ENCODE results near the gene KCNH8. TPM values are rescaled to one million over a fixed set of nuclear protein-coding genes. Genes with fewer than 3 reads are reported as not detected.

KCNH8 gene
- total RNA-seq, 1 experiment from 2014 or later = 1.3 TPM

- BruUV-seq (replicated peaks) = no TSS peak
- CTCF ChIA-PET = no interaction called here
- intact Hi-C loops (cut with micrococcal nuclease; ENCODE audit: unreplicated experiment) = no loop called here
- Mint-ChIP-seq H3K4me3 (ENCODE audit: low read depth, unreplicated experiment) (no peak overlapping the region), H3K27ac (ENCODE audit: unreplicated experiment) (no peak overlapping the region), H3K36me3 (ENCODE audit: insufficient read depth, unreplicated experiment) (no peaks in the 10 kb centered on the region), H3K4me1 (ENCODE audit: low read depth, unreplicated experiment) (no peaks in the 10 kb centered on the region), H3K27me3 (ENCODE audit: unreplicated experiment) (no peaks in the 10 kb centered on the region), H3K9me3 (ENCODE audit: low read depth, unreplicated experiment) (no peaks in the 10 kb centered on the region)
- DNase-seq = no peak
- TF ChIP-seq, protein P1, sequence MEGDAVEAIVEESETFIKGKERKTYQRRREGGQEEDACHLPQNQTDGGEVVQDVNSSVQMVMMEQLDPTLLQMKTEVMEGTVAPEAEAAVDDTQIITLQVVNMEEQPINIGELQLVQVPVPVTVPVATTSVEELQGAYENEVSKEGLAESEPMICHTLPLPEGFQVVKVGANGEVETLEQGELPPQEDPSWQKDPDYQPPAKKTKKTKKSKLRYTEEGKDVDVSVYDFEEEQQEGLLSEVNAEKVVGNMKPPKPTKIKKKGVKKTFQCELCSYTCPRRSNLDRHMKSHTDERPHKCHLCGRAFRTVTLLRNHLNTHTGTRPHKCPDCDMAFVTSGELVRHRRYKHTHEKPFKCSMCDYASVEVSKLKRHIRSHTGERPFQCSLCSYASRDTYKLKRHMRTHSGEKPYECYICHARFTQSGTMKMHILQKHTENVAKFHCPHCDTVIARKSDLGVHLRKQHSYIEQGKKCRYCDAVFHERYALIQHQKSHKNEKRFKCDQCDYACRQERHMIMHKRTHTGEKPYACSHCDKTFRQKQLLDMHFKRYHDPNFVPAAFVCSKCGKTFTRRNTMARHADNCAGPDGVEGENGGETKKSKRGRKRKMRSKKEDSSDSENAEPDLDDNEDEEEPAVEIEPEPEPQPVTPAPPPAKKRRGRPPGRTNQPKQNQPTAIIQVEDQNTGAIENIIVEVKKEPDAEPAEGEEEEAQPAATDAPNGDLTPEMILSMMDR (IDR thresholded peaks at IDR 0.05; ENCODE audit: unreplicated experiment) = no peak
These were observed 42.3 kb downstream of the KCNH8 start for GRCh38 chr3:19190602-19191001.

- Mint-ChIP-seq H3K4me3 (ENCODE audit: low read depth, unreplicated experiment) (no peak overlapping the region), H3K36me3 (ENCODE audit: insufficient read depth, unreplicated experiment) (no peaks in the 10 kb centered on the region), H3K9me3 (ENCODE audit: low read depth, unreplicated experiment) (no peaks in the 10 kb centered on the region), H3K27me3 (ENCODE audit: unreplicated experiment) (no peaks in the 10 kb centered on the region), H3K27ac (ENCODE audit: unreplicated experiment) (no peak overlapping the region), H3K4me1 (ENCODE audit: low read depth, unreplicated experiment) (no peaks in the 10 kb centered on the region)
- TF ChIP-seq, protein P1 (IDR thresholded peaks at IDR 0.05; ENCODE audit: unreplicated experiment) = no peak
- no TSS peak for BruUV-seq (replicated peaks)
- CTCF ChIA-PET = no interaction called here
- DNase-seq = no peak
- intact Hi-C loops (cut with micrococcal nuclease; ENCODE audit: unreplicated experiment) = no loop called here
These were observed 50.8 kb downstream of the KCNH8 start for GRCh38 chr3:19199131-19199530.

DNA sequence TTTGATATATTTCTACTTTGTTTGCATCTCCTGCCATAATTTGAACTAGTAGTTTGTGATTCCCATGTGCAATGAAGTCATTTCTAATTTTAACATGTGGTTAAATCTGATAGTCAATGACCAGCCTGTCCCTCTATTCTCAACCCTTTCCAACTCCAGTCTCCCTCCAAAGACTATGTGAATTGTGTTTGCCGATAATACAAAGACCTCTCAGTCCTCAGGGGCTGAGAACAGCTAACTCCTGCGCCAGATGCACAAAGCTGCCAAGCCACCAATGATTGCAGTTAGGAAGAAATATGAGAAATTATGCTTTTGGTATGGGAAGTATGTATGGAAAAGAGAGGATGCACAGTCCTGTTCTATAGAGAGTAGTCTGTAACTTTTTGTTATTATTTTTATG, 54.0 kb downstream of the KCNH8 start:
- no peaks in the 10 kb centered on the region for H3K36me3 Mint-ChIP-seq (ENCODE audit: insufficient read depth, unreplicated experiment)

DNA sequence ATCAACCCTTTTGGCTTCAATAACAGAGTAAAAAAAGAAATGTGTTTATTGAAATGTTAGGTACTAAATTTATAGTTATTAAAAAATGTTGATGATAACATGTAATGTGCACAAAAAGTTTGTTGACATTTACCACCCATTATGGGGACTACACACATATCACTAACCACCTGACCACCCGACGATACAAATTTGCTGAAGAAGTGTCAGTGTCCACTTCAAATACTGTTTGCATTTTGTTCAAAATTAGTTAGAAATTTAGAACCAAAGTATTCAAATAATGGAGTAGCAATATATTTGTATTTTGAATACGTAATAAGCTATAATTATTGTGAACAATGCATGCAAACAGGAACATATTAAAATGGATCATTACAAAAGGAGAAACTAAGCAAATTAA, 54.4 kb downstream of the KCNH8 start:
- BruUV-seq (replicated peaks) = no TSS peak
- no peaks in the 10 kb centered on the region for H3K4me1 Mint-ChIP-seq (ENCODE audit: low read depth, unreplicated experiment)
- intact Hi-C loops (cut with micrococcal nuclease; ENCODE audit: unreplicated experiment) = no loop called here
- TF ChIP-seq, protein P1 (IDR thresholded peaks at IDR 0.05; ENCODE audit: unreplicated experiment) = no peak
- no peak for DNase-seq
- H3K36me3 Mint-ChIP-seq (ENCODE audit: insufficient read depth, unreplicated experiment) = no peaks in the 10 kb centered on the region
- no peak overlapping the region for H3K27ac Mint-ChIP-seq (ENCODE audit: unreplicated experiment)
- no peaks in the 10 kb centered on the region for H3K9me3 Mint-ChIP-seq (ENCODE audit: low read depth, unreplicated experiment)
- no peak overlapping the region for H3K4me3 Mint-ChIP-seq (ENCODE audit: low read depth, unreplicated experiment)
- no peaks in the 10 kb centered on the region for H3K27me3 Mint-ChIP-seq (ENCODE audit: unreplicated experiment)
- CTCF ChIA-PET = interaction anchor here (0.6 kb wide), 1 partner anchor 705 kb away, joined by 6 read pairs; no protein-coding TSS in a partner anchor

More for the DNA sequence above, 54.0 kb downstream of the KCNH8 start:
- Mint-ChIP-seq H3K27ac (ENCODE audit: unreplicated experiment) (no peak overlapping the region), H3K27me3 (ENCODE audit: unreplicated experiment) (no peaks in the 10 kb centered on the region), H3K4me3 (ENCODE audit: low read depth, unreplicated experiment) (no peak overlapping the region), H3K4me1 (ENCODE audit: low read depth, unreplicated experiment) (no peaks in the 10 kb centered on the region), H3K9me3 (ENCODE audit: low read depth, unreplicated experiment) (no peaks in the 10 kb centered on the region)
- CTCF ChIA-PET = no interaction called here
- TF ChIP-seq, protein P1 (IDR thresholded peaks at IDR 0.05; ENCODE audit: unreplicated experiment) = no peak
- intact Hi-C loops (cut with micrococcal nuclease; ENCODE audit: unreplicated experiment) = no loop called here
- no peak for DNase-seq
- no TSS peak for BruUV-seq (replicated peaks)

Data from Calu3 (cell line).